Fibroblast of lung (primary cell): ENCODE data around the gene TMEM242. TPM values are rescaled to one million over a fixed set of nuclear protein-coding genes. Genes with fewer than 3 reads are reported as not detected.

ENCODE experiments used
- DNase-seq, 2 donors: peaks; one replicate each; pipeline versions ENCODE4 v3.0.0 to v3.0.0-alpha.2; 2010; ENCODE audit warnings: low read depth in 2 of 2
- H2AFZ ChIP-seq: 2 replicates; pipeline ENCODE4 v1.5.1; 2012; ENCODE audit warnings: low read length, control low read depth, inconsistent platforms
- H3K27ac ChIP-seq: 2 replicates; pipeline ENCODE4 v1.5.1; 2011; ENCODE audit warnings: low read length, control low read depth; ENCODE audit not compliant: insufficient read depth
- H3K27me3 ChIP-seq: 2 replicates; pipeline ENCODE4 v1.5.1; 2011; ENCODE audit warnings: mild to moderate bottlenecking, low read length; ENCODE audit not compliant: control insufficient read depth, insufficient read depth
- H3K36me3 ChIP-seq: 2 replicates; pipeline ENCODE4 v1.5.1; 2011; ENCODE audit warnings: low read length; ENCODE audit not compliant: control insufficient read depth, insufficient read depth
- H3K4me1 ChIP-seq: 2 replicates; pipeline ENCODE4 v1.5.1; 2011; ENCODE audit warnings: low read length; ENCODE audit not compliant: control insufficient read depth, insufficient read depth; ENCODE audit errors: extremely low read depth
- H3K4me2 ChIP-seq: 2 replicates; pipeline ENCODE4 v1.5.1; 2011; ENCODE audit warnings: low read length, control low read depth; ENCODE audit not compliant: insufficient read depth; ENCODE audit errors: extremely low read depth
- H3K4me3 ChIP-seq, 4 experiments: fragments of 200-600 bp in 1 of 4; sonication (generic) in 1 of 4; replicated peaks in 1 of 4; 2 replicates each; pipeline ENCODE4 v1.5.1; 2011 to 2016; ENCODE audit warnings: low read length in 4 of 4, low read depth in 3 of 4, mild to moderate bottlenecking in 3 of 4, control low read depth in 2 of 4, inconsistent platforms in 1 of 4, mixed read lengths in 1 of 4; ENCODE audit not compliant: insufficient read depth in 1 of 4; ENCODE audit errors: control extremely low read depth in 1 of 4
- H3K79me2 ChIP-seq: 2 replicates; pipeline ENCODE4 v1.5.1; 2012; ENCODE audit warnings: mild to moderate bottlenecking, low read length, inconsistent platforms; ENCODE audit not compliant: control insufficient read depth, insufficient read depth
- H3K9ac ChIP-seq: 2 replicates; pipeline ENCODE4 v1.5.1; 2011; ENCODE audit warnings: mild to moderate bottlenecking, low read length, control low read depth; ENCODE audit not compliant: insufficient read depth
- H3K9me3 ChIP-seq: 2 replicates; pipeline ENCODE4 v1.5.1; 2012; ENCODE audit warnings: low read depth, low read length; ENCODE audit not compliant: control insufficient read depth, insufficient read depth
- H4K20me1 ChIP-seq: 2 replicates; pipeline ENCODE4 v1.5.1; 2011; ENCODE audit warnings: low read length; ENCODE audit not compliant: control insufficient read depth, insufficient read depth; ENCODE audit errors: extremely low read depth
- EZH2 ChIP-seq: IDR thresholded peaks from 2 replicates; pipeline ENCODE4 v1.5.1; 2012; ENCODE audit warnings: low read length, control low read depth, mild to moderate bottlenecking; ENCODE audit errors: missing control alignments
- polyA plus RNA-seq, 2 donors: library from polyadenylated mRNA; depleted of rRNA in 1 of 2; stranded (reverse) in 1 of 2; unstranded in 1 of 2; fragments of >200 nt; gene quantifications; 2 replicates each; pipeline ENCODE4 v1.2.1, GENCODE V29; 2011 to 2012; ENCODE audit warnings: missing spikeins in 1 of 2
- total RNA-seq: library from RNA; depleted of rRNA; stranded (reverse); fragments of >200 nt; gene quantifications from 2 replicates; pipeline ENCODE4 v1.2.1, GENCODE V29; 2014
- TF ChIP-seq, protein P1 (sequence below), 2 donors: IDR thresholded peaks in 1 of 2; conservative IDR thresholded peaks in 1 of 2; 1 replicate in 1 of 2; 2 replicates in 1 of 2; pipeline ENCODE4 v1.5.1; 2011 to 2012; ENCODE audit warnings: low read length in 2 of 2, control low read depth in 1 of 2, inconsistent platforms in 1 of 2, low read depth in 1 of 2, mild to moderate bottlenecking in 1 of 2

The TMEM242 gene
- total and polyA plus RNA-seq, 2 donors (not counting 1 experiment from before 2014, with no cell fraction given) = 7.3 to 7.8 TPM

DNA sequence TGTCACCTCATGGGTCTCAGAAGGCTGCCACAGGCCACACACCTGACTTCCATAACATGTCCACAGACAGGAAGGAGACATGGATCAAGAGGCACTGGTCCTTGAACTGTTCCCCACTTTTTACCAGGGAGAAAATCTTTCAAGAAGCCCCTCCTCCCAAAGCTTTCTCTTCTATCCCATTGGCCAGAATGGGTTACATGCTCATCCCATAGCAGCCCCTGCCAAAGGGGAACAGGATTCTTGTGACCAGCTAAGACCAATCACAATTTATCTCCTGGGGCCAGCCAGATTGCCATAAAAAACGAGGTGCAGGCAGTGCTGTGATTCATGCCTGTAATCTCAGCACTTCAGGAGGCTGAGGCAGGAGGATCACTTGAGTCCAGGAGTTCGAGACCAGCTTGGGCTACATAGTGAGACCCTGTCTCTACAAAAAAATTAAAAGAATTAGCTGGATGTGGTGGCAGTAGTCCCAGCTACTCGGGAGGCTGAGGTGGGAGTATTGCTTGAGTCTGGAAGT is 59.4 kb downstream of the TMEM242 start:
- Histone ChIP-seq H3K27me3 (peaks cover 2% of the 10 kb centered on the region), H4K20me1 (no peaks in the 10 kb centered on the region), H3K79me2 (no peaks in the 10 kb centered on the region), H3K27ac (no peak overlapping the region), H2AFZ (no peak overlapping the region), H3K9ac (no peak overlapping the region), H3K4me1 (no peaks in the 10 kb centered on the region), H3K4me3 (no peak overlapping the region), H3K4me2 (no peak overlapping the region), H3K9me3 (no peaks in the 10 kb centered on the region), H3K36me3 (no peaks in the 10 kb centered on the region)
- TF ChIP-seq, protein P1, sequence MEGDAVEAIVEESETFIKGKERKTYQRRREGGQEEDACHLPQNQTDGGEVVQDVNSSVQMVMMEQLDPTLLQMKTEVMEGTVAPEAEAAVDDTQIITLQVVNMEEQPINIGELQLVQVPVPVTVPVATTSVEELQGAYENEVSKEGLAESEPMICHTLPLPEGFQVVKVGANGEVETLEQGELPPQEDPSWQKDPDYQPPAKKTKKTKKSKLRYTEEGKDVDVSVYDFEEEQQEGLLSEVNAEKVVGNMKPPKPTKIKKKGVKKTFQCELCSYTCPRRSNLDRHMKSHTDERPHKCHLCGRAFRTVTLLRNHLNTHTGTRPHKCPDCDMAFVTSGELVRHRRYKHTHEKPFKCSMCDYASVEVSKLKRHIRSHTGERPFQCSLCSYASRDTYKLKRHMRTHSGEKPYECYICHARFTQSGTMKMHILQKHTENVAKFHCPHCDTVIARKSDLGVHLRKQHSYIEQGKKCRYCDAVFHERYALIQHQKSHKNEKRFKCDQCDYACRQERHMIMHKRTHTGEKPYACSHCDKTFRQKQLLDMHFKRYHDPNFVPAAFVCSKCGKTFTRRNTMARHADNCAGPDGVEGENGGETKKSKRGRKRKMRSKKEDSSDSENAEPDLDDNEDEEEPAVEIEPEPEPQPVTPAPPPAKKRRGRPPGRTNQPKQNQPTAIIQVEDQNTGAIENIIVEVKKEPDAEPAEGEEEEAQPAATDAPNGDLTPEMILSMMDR (conservative IDR thresholded peaks at IDR 0.05 in 1 of 2, IDR thresholded peaks at IDR 0.05 in 1 of 2; ENCODE audit: low read depth in 1 of 2, low read length in 2 of 2) = no peak
- TF ChIP-seq EZH2 = no peak
- DNase-seq = no peak

DNA sequence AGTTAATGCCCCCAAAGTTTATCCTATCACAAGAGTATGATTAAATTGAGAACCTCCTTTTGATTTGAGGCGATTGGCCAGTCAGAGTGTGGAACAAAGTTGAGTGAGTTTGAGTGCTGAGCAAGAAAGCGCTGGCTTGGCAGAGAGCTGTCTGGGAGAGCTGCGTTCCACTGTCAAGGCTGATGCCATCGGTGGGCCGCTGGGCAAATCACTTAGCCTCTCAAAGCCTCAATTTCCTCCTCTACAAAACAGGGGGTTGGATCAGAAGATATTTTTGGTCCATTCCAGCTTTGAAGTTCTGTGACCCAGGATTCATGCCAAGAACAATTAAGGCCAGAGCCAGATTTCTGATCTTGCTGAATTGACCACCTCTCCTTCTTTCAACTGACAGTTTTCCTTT is 60.2 kb downstream of the TMEM242 start:
- peak overlapping the region; percentile 62 for H3K4me2 ChIP-seq

DNA sequence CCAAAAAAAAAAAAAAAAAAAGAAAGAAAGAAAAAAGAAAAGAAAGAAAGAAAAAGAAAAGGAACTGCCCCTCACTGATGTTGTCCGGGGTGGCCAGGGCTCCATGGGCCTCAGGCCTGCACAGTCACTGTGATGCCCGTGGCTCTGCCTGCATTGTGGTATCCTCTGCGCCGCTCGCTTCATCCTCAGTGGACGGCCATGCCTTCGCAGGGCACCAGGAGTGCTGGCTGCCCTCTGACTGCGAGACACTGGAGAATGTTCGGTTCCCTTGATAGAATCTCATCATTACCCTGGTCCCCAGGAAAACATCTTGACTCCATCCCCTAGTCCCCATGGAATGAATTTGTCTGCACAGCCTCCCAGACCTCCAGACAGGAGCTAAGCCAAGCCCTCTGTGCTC is 61.7 kb downstream of the TMEM242 start:
- TF ChIP-seq, protein P1 (conservative IDR thresholded peaks at IDR 0.05 in 1 of 2, IDR thresholded peaks at IDR 0.05 in 1 of 2; ENCODE audit: low read depth in 1 of 2, low read length in 2 of 2) = no peak
- no peak for TF ChIP-seq EZH2
- H2AFZ ChIP-seq = no peak overlapping the region
- H3K27ac ChIP-seq = no peak overlapping the region

More for the DNA sequence above, 60.2 kb downstream of the TMEM242 start:
- Histone ChIP-seq H3K4me3 (peak overlapping the region in 2 of 4 experiments; percentile 14 to 26), H3K27me3 (peaks cover 2% of the 10 kb centered on the region), H3K79me2 (no peaks in the 10 kb centered on the region), H4K20me1 (no peaks in the 10 kb centered on the region), H2AFZ (peak overlapping the region; percentile 22), H3K36me3 (no peaks in the 10 kb centered on the region), H3K9me3 (no peaks in the 10 kb centered on the region), H3K9ac (no peak overlapping the region), H3K27ac (no peak overlapping the region), H3K4me1 (no peaks in the 10 kb centered on the region)
- TF ChIP-seq, protein P1 (conservative IDR thresholded peaks at IDR 0.05 in 1 of 2, IDR thresholded peaks at IDR 0.05 in 1 of 2; ENCODE audit: low read depth in 1 of 2, low read length in 2 of 2) = no peak
- no peak for TF ChIP-seq EZH2
- DNase-seq = peak in 1 of 2 donors; percentile 7

More for the DNA sequence above, 61.7 kb downstream of the TMEM242 start:
- H3K27me3 ChIP-seq = peaks cover 2% of the 10 kb centered on the region
- no peaks in the 10 kb centered on the region for H3K9me3 ChIP-seq
- no peak overlapping the region for H3K4me3 ChIP-seq
- H4K20me1 ChIP-seq = no peaks in the 10 kb centered on the region
- H3K4me1 ChIP-seq = no peaks in the 10 kb centered on the region
- H3K9ac ChIP-seq = no peak overlapping the region
- H3K36me3 ChIP-seq = no peaks in the 10 kb centered on the region
- DNase-seq = no peak
- no peaks in the 10 kb centered on the region for H3K79me2 ChIP-seq
- H3K4me2 ChIP-seq = no peak overlapping the region
